ENCODE data around the gene EEIG2. TPM values are rescaled to one million over a fixed set of nuclear protein-coding genes. Genes with fewer than 3 reads are reported as not detected.
"Not testable (repeated sequence)": the region's sequence is repeated elsewhere in the genome, so short reads cannot be mapped to it uniquely, and the experiment has no call there.

The EEIG2 gene
- total and polyA plus RNA-seq, 5 experiments from 2014 or later = 0.48 to 12.1 (median 2.4) TPM

DNA sequence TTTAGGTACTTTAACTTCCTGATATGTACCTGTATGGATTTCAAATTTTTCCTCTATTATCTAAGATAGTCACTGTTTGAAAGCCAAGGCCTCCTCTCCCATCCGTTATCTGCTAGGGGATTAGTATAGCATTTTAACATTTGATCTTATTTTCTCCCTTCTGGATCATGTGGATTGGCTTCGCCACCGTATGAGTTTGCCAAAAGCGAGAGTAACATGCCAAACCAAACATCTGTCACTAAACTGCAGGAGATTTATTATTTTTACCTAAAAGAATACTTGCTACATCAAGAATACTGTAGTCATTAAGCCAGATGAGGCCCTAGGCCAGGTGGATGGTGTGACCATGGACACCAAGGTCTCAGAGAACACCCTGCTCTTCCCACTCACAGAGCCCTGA lies 28.5 kb upstream of the EEIG2 start:
- peaks cover 0 to 2% (median 0%) of the 10 kb centered on the region in 9 donors for H3K9me3 Mint-ChIP-seq
- DNase-seq = no peak
- no peak for ATAC-seq
- no peak overlapping the region for H3K27ac Mint-ChIP-seq
- no peak overlapping the region for H3K4me3 Mint-ChIP-seq
- no peaks in the 10 kb centered on the region for H3K4me1 Mint-ChIP-seq
- H3K27me3 Mint-ChIP-seq = peaks cover 0 to 10% (median 2%) of the 10 kb centered on the region in 5 donors
- POLR2A ChIA-PET = no interaction called here
- peaks cover 0 to 5% (median 3%) of the 10 kb centered on the region in 3 donors for H3K36me3 Mint-ChIP-seq

DNA sequence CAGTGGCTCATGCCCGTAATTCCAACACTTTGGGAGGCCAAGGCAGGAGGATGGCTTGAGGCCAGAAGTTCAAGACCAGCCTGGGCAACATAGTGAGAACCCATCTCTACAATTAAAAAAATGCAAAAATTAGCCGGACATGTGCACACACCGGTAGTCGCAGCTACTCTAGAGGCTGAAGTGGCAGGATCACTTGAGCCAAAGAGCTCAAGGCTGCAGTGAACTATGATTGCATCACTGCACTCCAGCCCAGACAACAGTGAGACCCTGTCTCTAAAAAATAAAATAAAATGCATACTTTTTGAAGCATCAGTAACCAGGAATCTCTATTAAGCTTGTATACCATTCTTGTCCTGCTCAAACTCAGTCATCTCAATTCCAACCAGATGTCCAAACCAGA lies 27.2 kb upstream of the EEIG2 start:
- POLR2A ChIA-PET = no interaction called here
- Mint-ChIP-seq H3K27ac (no peak overlapping the region), H3K27me3 (peaks cover 0 to 10% (median 1%) of the 10 kb centered on the region in 5 donors), H3K4me3 (no peak overlapping the region), H3K36me3 (peaks cover 0 to 9% (median 2%) of the 10 kb centered on the region in 3 donors), H3K4me1 (no peaks in the 10 kb centered on the region), H3K9me3 (peaks cover 0 to 2% (median 0%) of the 10 kb centered on the region in 9 donors)
- DNase-seq = no peak
- no peak for ATAC-seq

- H3K9me3 Mint-ChIP-seq = peaks cover 0 to 5% (median 0%) of the 10 kb centered on the region in 9 donors
- peaks cover 0 to 10% (median 2%) of the 10 kb centered on the region in 3 donors for H3K36me3 Mint-ChIP-seq
- H3K4me1 Mint-ChIP-seq = peaks cover 0 to 1% (median 0%) of the 10 kb centered on the region in 4 donors
- POLR2A ChIA-PET = no interaction called here
- H3K27ac Mint-ChIP-seq = no peak overlapping the region
- H3K4me3 Mint-ChIP-seq = no peak overlapping the region
- no peak for DNase-seq
- H3K27me3 Mint-ChIP-seq = peaks cover 0 to 10% (median 1%) of the 10 kb centered on the region in 5 donors
- ATAC-seq = no peak
These were observed 26.4 kb upstream of the EEIG2 start for GRCh38 chr1:108533351-108534083.

DNA sequence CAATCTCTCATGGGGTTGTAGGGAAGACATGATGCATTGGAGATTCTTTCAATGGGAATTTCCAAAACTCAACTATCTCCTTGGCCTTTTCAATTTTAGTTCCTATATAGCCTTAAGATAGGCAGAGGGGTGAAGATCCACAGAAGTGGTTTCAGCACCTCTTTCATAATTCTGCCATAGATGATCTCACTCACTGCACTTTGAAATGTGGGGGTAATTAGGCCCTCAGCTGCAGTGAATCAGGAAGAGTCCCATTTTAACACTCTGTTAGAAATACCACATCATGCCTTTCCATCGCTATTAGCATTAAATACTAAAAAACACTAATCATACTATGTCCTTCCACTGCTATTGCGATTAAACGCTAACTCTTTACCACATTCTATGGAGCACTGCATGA lies 25.1 kb upstream of the EEIG2 start:
- no peak for DNase-seq
- Mint-ChIP-seq H3K27ac (no peak overlapping the region), H3K4me3 (no peak overlapping the region), H3K36me3 (peaks cover 0 to 10% (median 2%) of the 10 kb centered on the region in 3 donors), H3K4me1 (peaks cover 0 to 1% (median 0%) of the 10 kb centered on the region in 4 donors), H3K27me3 (peaks cover 0 to 13% (median 1%) of the 10 kb centered on the region in 5 donors), H3K9me3 (peaks cover 0 to 5% (median 0%) of the 10 kb centered on the region in 9 donors)
- ATAC-seq = no peak
- POLR2A ChIA-PET = interaction anchor here (0.7 kb wide), 1 partner anchor 87 kb away, joined by 3 read pairs; no protein-coding TSS in a partner anchor

DNA sequence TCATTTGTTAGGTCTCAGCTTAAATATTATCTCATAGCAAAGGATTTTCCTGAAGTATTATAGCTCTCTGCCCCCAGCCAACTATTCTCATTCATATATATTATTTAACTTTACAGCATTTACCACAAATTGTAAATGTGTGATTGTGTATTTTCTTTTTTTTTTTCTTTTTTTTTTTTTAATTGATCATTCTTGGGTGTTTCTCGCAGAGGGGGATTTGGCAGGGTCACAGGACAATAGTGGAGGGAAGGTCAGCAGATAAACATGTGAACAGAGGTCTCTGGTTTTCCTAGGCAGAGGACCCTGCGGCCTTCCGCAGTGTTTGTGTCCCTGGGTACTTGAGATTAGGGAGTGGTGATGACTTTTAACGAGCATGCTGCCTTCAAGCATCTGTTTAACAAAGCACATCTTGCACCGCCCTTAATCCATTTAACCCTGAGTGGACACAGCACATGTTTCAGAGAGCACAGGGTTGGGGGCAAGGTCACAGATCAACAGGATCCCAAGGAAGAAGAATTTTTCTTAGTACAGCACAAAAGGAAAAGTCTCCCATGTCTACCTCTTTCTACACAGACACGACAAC lies 24.5 kb upstream of the EEIG2 start:
- not testable (repeated sequence) for DNase-seq, ATAC-seq, H3K4me1 Mint-ChIP-seq, H3K27ac Mint-ChIP-seq, H3K36me3 Mint-ChIP-seq, H3K9me3 Mint-ChIP-seq, H3K4me3 Mint-ChIP-seq
- POLR2A ChIA-PET = interaction anchor here (0.7 kb wide), 1 partner anchor 86 kb away, joined by 3 read pairs; no protein-coding TSS in a partner anchor
- peaks cover 0 to 12% (median 1%) of the 10 kb centered on the region in 5 donors for H3K27me3 Mint-ChIP-seq

DNA sequence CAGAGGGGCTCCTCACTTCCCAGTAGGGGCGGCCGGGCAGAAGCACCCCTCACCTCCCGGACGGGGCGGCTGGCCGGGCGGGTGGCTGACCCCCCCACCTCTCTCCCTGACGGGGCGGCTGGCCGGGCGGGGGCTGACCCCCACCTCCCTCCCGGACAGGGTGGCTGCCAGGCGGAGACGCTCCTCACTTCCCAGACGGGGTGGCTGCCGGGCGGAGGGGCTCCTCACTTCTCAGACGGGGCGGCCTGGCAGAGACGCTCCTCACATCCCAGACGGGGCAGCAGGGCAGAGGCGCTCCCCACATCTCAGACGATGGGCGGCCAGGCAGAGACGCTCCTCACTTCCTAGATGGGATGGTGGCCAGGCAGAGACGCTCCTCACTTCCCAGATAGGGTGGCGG lies 23.9 kb upstream of the EEIG2 start:
- H3K4me3 Mint-ChIP-seq, H3K27ac Mint-ChIP-seq, H3K4me1 Mint-ChIP-seq, H3K9me3 Mint-ChIP-seq, POLR2A ChIA-PET, ATAC-seq, DNase-seq, H3K36me3 Mint-ChIP-seq: not testable (repeated sequence)
- H3K27me3 Mint-ChIP-seq = peaks cover 0 to 12% (median 6%) of the 10 kb centered on the region in 5 donors

GRCh38 chr1:108536791-108537190 lies 23.1 kb upstream of the EEIG2 start:
- POLR2A ChIA-PET, H3K4me3 Mint-ChIP-seq, H3K9me3 Mint-ChIP-seq, H3K36me3 Mint-ChIP-seq, DNase-seq, H3K27ac Mint-ChIP-seq, ATAC-seq, H3K4me1 Mint-ChIP-seq: not testable (repeated sequence)
- H3K27me3 Mint-ChIP-seq = peaks cover 0 to 12% (median 6%) of the 10 kb centered on the region in 5 donors

DNA sequence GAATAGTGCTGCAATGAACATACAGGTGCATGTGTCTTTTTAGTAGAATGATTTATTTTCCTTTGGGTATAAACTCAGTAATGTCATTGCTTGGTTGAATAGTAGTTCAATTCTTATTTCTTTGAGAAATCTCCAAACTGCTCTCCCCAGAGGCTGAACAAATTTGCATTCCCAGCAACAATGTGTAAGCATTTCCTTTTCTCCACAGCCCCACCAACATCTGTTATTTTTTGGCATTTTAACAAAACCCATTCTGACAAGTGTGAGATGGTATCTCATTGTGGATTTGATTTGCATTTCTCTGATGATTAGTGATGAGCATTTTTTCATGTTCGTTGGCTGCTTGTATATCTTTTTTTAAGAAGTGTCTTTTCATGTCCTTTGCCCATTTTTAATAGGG lies 21.9 kb upstream of the EEIG2 start:
- DNase-seq (no peak), ATAC-seq (no peak)
- Mint-ChIP-seq H3K4me3 (no peak overlapping the region), H3K4me1 (peaks cover 0 to 1% (median 0%) of the 10 kb centered on the region in 4 donors), H3K9me3 (peaks cover 0 to 5% (median 0%) of the 10 kb centered on the region in 9 donors), H3K27me3 (peaks cover 1 to 21% (median 8%) of the 10 kb centered on the region in 5 donors), H3K27ac (no peak overlapping the region), H3K36me3 (peaks cover 0 to 10% (median 2%) of the 10 kb centered on the region in 3 donors)
- POLR2A ChIA-PET = no interaction called here

GRCh38 chr1:108540977-108541376 lies 18.9 kb upstream of the EEIG2 start:
- no peak overlapping the region for H3K27ac Mint-ChIP-seq
- H3K27me3 Mint-ChIP-seq = peaks cover 2 to 27% (median 11%) of the 10 kb centered on the region in 5 donors
- DNase-seq (no peak), ATAC-seq (no peak)
- no peak overlapping the region for H3K4me3 Mint-ChIP-seq
- POLR2A ChIA-PET = no interaction called here
- peaks cover 0 to 5% (median 0%) of the 10 kb centered on the region in 9 donors for H3K9me3 Mint-ChIP-seq
- peaks cover 0 to 4% (median 2%) of the 10 kb centered on the region in 3 donors for H3K36me3 Mint-ChIP-seq
- peaks cover 0 to 1% (median 0%) of the 10 kb centered on the region in 4 donors for H3K4me1 Mint-ChIP-seq

DNA sequence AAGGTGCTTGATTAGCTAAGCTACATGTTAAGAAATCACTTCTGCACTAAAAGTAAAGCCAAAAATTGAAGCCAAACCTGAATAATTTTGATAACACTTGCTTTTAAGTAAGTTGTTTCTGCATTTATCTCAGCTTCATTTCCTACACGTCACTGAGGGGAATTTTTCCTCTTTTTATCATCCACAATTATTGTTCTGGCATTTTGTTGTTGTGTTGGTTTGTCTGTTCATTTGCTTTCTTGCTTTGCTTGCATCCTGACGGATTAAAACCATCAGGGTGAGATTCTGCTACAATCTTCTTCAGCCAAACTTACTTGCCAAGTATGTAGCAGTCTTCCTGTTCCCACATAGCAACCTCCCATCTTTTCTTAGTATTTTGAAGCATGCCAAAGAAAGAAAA lies 18.0 kb upstream of the EEIG2 start:
- peaks cover 0 to 4% (median 4%) of the 10 kb centered on the region in 3 donors for H3K36me3 Mint-ChIP-seq
- H3K9me3 Mint-ChIP-seq = peaks cover 0 to 5% (median 0%) of the 10 kb centered on the region in 9 donors
- no peak overlapping the region for H3K27ac Mint-ChIP-seq
- POLR2A ChIA-PET = no interaction called here
- peaks cover 0 to 1% (median 0%) of the 10 kb centered on the region in 4 donors for H3K4me1 Mint-ChIP-seq
- DNase-seq (no peak), ATAC-seq (no peak)
- H3K4me3 Mint-ChIP-seq = no peak overlapping the region
- H3K27me3 Mint-ChIP-seq = peaks cover 2 to 27% (median 11%) of the 10 kb centered on the region in 5 donors

- H3K27ac Mint-ChIP-seq, DNase-seq, ATAC-seq, H3K4me1 Mint-ChIP-seq, POLR2A ChIA-PET, H3K4me3 Mint-ChIP-seq, H3K9me3 Mint-ChIP-seq, H3K36me3 Mint-ChIP-seq: not testable (repeated sequence)
- peaks cover 2 to 20% (median 5%) of the 10 kb centered on the region in 5 donors for H3K27me3 Mint-ChIP-seq
These were observed 12.4 kb upstream of the EEIG2 start for GRCh38 chr1:108547493-108547892.

GRCh38 chr1:108551137-108551862 lies 8.6 kb upstream of the EEIG2 start:
- H3K36me3 Mint-ChIP-seq = peaks cover 0 to under 1% (median 0%) of the 10 kb centered on the region in 3 donors
- no peak for DNase-seq
- POLR2A ChIA-PET = interaction anchor here (1.1 kb wide), 1 partner anchor 9 kb away, joined by 3 read pairs; the partner anchor contains the start of gene EEIG2
- H3K27me3 Mint-ChIP-seq = peaks cover 0 to 4% (median 0%) of the 10 kb centered on the region in 5 donors
- no peak overlapping the region for H3K27ac Mint-ChIP-seq
- peaks cover 0 to 2% (median 0%) of the 10 kb centered on the region in 4 donors for H3K4me1 Mint-ChIP-seq
- H3K4me3 Mint-ChIP-seq = no peak overlapping the region
- no peak for ATAC-seq
- H3K9me3 Mint-ChIP-seq = peaks cover 0 to 7% (median 0%) of the 10 kb centered on the region in 9 donors

All from naive thymus-derived CD8-positive, alpha-beta T cell (primary cell).